D341Med (cell line): Measurements from ENCODE around the gene VDR.
"Not testable (repeated sequence)": the region's sequence is repeated elsewhere in the genome, so short reads cannot be mapped to it uniquely, and the experiment has no call there.

Source experiments
- DNase-seq: peaks from one replicate; pipeline ENCODE4 v3.0.0; 2012; ENCODE audit warnings: low spot score

VDR gene

DNA sequence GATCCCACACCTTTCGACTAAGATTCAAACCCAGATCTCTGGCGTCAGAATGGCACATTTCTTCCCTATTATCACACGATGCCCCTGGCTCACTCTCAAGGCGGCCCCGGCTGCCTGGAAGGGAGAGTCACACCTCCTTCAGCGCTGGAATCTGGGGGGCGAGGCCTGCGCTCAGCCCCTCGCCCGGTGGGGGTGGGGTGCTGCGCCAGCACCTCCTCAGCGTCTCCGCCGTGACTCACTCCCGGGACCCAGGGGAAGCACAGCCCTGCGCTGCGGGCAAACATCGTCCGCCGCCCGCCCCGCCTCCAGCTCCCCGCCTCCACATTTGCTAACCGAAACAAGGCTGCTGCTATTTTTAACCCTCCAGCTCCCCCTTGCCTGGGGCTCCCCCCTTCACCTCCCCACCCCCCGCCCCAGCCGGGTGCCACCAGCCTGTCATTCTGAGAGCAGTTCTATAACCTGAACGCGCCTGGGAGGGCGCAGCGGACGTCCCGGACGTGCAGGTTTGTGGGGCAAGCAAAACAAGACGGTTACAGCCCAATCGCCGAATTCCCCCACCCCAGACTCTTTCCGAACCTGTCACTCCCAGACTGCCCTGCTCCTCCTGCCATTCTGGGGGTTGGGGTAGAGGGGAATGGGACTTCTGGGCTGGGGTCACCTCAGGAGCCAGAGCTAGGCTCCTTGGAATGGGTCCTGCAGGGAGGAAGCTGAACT lies 91.8 kb downstream of the VDR start:
- no peak for DNase-seq

DNA sequence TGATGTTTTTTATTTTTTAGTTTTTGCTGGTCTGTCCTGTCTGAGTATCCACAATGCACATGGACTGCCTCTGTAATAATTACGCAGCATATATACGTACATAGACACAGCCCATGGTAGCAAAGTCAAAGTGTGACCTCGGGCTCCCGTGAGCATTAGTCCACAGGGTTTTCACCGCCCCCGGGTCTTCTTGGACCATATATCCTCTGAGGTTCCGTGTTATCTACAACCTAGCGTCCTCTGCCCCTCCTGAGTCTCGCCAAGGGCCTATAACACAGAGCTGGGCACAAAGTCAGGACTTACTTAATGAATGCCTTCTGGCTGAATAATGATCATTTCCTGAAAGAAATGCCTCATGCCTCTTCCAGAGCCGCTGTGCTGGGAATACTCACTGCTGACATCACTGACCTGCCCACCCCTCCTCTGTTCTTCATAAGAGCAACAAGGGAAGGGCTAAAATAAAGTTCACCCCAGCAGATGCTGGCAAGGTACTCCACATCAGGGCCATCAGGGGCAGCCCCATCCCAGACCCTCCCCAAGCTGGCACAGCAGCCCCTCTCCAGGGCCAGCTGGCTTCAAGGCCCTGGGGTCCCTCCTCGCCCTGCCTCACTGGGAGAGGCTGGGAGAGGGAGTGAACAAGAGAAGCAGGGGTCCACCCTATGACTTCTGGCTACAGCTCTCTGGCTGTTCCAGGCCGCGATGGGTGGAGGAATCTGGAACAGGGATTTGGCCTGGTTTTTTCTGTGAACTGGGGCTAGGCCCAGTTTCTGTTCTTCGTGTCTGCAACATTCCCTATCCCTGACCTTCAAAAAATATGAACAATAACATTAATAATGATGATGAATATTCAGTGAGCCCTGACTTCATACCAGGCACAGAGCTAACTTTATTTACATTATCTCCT lies 93.0 kb downstream of the VDR start:
- no peak for DNase-seq

DNA sequence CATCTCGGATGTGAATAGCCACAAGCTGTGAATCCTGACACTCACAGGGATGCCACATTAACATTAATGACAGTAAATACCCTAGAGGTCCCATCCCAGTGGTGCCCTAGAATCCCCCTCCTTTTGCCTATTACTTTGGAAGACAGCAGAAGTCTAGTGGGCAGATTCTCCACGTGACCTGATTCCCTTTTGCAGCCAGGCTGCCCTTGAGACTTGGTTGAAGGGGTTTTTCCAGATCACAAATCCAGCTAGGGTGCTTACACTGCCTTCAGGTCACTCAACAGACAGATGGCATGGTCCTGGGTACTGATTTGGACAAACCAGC lies 93.8 kb downstream of the VDR start:
- no peak for DNase-seq

DNA sequence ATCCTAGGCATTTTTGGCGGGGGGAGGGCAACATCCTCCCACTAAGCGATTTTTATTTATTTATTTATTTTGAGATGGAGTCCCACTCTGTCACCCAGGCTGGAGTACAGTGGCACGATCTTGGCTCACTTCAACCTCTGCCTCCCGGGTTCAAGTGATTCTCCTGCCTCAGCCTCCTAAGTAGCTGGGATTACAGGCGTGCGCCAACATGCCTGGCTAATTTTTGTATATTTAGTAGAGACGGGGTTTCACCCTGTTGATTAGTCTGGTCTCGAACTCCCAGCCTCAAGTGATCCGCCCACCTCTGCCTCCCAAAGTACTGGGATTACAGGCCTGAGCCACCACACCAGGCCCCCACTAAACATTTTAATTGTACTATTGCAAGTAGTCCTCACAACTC lies 95.3 kb downstream of the VDR start:
- DNase-seq = not testable (repeated sequence)

DNA sequence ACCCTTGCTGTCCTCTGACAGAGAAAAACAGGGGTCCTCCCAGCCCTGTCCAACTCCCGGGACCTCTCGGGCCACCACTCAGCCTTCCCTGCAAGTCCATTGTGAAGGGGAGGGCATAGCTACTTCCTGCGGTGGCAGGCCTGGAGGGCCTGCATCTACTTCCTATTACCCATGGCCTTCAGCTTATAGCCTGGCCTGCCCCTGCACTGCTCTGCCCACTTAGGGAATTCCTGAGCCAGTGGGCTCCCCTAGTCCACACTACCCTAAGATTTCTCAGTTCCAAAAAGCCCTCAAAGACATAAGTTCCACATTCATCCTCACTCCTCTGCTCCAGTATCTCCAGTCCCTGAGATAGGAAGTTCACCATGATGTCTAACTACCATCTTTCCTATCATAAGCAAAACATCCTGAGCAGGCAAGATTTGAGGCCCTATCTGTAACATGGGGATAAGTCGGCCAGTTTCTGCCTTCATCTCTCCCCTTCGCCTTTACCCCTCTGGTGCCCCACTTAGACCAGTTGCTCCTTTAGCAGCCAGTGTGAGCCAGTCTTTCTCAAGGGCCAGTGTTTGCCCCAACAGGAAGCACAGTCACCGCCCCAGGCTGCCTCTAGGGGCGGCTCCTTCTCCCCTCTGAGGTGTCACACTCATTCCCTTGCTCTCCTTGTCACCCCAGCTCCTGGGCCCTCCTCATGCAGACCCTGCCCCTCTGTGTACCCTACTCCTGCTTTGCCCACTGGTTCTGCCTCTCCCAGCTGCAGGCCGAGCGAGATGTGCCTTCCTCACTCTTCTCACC lies 96.0 kb downstream of the VDR start:
- no peak for DNase-seq

DNA sequence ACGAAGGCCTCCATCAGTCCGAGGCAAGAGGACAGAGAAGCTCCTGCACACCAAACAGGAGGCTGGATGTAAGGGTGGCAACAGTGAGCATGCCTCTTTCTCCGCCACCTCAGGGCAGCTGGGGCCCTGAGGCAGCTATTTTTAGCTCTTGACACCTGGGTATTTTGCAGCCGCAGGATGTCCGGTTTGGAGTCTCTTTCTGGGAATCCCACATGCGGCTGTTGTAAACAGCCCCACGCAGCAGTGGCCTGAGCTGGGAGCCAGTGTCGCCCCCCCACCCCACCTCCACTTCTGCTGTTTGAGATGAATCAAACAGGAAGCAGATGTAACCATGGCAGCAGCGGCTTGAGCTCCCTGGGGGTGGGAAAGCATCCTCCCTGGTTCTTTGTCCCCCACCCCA lies 96.7 kb downstream of the VDR start:
- DNase-seq = no peak

DNA sequence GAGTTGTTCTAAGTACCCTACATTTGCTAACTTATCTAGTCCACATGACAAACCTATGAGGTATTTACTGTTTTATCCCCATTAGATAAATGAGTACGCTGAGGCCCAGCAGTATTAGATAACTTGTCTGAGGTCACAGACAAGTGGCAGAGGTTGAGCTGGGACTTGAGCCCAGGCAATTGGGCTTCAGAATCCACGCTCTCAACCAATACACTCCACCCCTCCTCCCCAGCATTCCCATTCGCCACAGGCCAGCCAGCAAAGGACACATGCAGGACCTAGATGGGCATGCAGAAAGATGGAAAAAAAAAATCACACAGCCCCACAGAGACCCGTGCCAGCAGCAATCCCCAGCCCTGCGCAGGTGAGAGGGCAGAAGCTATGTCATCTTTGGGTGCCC lies 97.5 kb downstream of the VDR start:
- no peak for DNase-seq

GRCh38 chr12:47805417-47805816 lies 99.4 kb downstream of the VDR start:
- DNase-seq = no peak

DNA sequence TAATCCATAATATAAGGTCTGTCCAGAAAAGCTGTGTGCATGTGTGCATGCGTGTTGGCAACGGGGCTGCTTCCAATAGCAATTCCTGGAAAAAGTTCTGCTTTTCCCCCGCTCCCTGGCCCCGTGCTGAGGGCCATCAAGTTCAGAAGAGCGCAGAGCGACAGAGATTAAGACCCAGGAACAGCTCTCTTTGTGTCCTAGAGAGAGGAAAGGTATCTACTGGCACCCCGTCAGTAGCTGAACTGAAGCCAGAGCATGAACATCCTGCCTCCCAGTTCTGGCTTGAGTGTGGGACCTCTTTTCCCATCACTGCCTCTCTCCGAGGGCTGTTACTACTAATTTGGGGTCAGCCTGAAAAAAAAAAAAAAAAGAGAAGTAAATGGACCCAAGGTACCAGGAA lies 100.6 kb downstream of the VDR start:
- DNase-seq = no peak

DNA sequence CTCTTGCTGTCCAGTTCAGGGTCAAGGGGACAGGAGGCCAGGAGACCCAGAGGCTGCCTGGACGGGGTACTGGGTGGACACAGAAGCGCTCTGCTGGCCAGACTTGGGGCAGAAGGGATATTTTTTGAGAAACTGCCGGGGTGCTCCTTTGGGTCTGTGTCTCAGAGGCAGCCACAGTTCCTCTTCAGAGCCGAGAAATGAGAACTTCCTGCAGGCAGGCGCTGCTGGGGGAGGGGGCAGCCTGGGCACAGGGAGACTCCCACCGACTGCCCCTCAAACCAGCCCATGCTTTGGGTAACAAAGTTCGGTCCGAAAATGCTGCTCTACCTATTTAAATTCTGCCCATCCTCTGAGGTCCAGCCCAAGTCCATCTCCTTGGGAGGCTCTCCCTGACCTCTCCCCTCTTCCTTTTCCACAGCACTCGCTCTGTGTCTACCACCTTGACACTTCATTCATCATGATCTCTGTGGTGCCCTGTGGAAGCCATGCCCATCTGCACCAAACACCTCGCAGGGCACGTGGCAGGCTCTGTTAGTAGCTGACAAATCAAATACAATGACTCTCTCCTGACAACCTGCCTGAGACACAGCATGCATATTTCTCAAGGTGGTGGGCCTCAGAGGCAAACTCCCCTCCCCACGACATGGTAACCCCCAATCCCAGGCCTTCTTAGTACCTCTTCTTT lies 101.5 kb downstream of the VDR start:
- no peak for DNase-seq

DNA sequence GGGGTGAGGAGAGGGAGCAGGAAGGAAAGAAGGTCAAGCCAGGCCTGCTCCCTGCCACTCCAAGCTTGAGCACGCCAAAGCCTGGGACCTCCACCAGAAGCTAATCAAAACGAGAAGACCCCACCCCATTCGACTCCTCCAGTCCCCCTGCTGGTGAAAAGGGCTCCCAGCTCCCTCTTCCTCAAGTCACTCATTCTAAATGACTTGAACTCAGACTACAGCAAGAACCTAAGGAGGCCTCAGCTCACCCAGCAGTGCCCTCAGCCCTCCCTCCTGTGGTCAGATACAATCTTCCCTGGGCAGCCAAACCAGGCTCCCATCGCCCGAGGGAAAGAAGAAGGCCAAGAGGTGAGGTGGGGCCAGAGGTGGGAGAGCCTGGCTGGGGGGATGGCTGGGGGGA lies 102.5 kb downstream of the VDR start:
- no peak for DNase-seq

- no peak for DNase-seq
Observed at GRCh38 chr12:47801904-47802246, 102.9 kb downstream of the VDR start.

DNA sequence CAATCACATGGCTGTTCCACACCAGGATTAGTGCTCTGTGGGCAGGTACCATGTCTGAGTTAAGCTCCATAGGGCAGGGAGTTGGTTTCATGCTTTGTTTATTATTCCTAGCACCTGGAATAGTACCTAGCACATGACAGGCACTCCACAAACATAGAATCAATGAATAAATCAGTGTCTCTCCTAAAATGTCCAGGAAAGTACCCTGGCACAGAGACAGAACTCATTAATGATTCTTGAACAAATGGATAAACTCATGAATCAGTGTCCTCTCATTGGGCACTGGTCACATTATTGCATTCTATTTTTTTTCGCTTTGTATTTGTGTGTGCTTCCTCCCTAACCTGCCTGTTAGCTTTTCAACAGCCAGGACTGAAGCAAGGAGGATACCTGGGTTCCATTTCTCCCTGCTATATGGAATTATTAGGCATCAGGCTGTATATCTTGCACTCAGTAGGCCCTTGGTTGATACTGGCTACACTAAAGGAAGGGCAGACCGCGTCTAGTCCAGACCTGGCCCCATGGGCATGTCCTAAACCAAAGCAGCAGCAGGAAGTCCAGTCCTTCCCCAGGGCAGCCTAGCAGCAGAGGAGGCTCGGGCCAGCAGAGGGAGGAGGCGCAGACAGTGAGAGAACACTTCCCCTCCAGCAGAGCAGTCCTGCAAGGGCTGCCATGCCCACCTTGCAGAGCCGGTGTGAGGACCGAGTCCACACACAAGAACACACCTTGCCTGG lies 103.5 kb downstream of the VDR start:
- DNase-seq = no peak

GRCh38 chr12:47800582-47800981 lies 104.2 kb downstream of the VDR start:
- no peak for DNase-seq

- DNase-seq = no peak
Observed at GRCh38 chr12:47799357-47799955, 105.3 kb downstream of the VDR start.

DNA sequence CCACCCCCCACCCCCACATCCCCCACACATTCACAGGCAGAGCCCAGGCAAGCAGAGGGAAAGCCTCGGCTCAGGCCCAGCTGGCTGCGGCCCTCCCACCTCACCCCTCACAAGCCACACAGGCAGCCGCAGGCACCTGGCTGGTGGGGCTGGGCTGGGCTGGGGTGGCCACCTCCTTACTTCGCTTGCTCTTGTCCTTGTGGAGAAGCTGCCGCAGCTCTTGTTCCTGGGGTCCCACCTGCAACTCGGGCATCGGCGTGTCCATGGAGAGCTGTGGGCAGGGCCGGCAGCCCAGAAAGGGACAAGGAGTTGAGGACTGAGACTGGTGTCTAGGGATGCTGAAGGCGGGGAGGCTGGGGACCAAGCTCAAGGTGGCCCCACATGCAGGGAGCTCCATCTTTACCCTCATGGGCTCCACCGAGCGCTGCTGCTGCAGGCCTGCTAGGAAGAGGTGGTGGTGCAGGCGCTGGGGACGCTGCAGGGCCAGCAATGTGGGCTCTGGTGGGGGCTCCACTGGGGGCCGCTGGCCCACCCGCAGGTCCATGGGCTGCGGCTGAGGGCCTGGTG lies 106.3 kb downstream of the VDR start:
- no peak for DNase-seq

DNA sequence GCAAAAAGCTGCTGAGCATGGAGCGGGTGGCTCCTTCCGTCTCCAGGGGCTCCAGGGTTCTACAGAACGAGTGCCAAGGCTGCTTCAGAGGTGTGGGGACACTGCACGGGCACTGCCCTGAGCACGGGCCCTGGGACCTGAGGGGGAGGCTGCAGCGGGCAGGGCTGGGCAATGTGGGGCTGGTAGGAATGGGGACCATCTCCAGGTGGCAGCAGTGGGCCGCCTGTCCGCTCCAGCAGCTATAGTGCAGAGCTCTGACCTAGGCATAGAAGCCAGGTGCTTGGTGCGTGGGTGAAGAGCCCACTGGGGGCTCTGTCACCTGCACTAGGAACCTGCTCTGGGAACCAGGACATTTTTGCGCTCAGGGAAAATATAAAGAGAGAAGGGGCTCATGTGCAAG lies 107.4 kb downstream of the VDR start:
- peak; percentile 64 for DNase-seq

GRCh38 chr12:47795814-47796411 lies 108.9 kb downstream of the VDR start:
- no peak for DNase-seq

DNA sequence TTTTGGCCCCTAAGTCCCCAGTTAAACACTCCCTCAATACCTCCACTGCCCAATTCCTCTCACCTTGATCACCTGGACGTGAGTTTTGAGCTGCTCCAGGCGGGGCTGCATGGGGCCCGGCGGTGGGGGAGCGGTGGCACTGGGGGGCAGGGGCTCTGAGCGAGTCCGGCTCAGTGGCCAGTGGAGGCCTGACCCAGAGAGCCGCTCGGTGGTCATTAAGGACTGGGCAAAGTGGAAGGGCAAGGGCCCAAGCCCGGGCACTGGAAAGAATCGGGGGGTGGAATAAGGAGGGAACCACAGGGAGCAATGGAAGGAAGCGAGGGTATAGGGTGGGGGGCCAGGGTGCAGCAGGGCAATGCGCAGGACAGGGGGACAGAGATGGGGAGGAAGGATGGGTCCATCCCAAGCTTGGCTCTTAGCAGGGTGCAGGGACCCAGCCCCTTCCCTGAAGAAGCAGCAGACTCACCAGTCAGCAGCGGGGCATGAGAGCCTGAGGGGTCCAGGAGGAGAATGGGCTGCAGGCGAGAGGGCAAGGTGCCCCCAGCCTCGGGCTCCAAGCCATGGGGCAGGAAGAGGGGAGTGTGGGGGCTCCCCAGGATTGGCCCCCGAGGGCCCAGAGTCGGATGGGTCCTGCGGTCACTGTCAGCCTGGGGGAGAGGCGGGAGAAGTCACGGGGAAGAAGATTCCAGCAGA lies 109.5 kb downstream of the VDR start:
- no peak for DNase-seq

- DNase-seq = no peak
Observed at GRCh38 chr12:47794679-47795078, 110.1 kb downstream of the VDR start.
